ENCODE data around the gene SART3.
A peak's percentile ranks its signal among the peaks of the same experiment; 100 is the strongest.
"Not testable (repeated sequence)": the region's sequence is repeated elsewhere in the genome, so short reads cannot be mapped to it uniquely, and the experiment has no call there.

Gene SART3

DNA sequence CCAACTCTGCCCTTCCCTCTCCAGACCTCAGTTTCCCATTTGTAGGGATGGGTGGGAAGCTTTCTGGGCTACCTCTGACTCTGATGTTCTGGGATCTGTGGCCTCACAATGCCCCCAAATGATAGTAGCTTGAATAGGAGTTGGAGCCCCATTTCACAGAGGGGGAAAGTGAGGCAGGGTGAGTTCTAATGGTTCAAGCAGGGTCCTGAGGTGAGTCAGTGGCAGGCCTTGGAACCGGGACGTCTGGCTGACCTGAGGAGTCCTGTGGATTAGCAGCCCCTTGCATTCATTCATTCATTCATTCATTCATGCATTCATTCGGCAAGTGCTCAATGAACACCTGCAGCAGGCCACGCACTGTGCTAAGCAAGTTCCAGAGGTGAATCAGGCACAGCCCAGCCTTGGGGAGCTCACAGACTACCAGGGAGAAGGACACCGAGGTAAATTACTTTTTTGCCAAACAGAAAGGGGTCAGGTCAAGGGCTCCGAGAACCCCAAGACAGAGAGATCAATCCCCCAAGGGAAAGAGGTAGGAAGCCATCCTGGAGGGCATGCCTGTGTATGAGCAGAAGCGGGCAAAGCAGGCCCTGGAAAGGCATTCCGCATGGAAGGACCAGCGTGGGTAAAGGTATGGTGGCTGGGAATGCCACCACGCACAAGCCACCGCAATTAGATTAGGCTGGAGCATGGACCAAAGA lies 37.7 kb upstream of the SART3 start:
- intact Hi-C loops (cut with DNase I), result no loop called here
- peak in 1 of 10 donors; percentile 15 for DNase-seq

DNA sequence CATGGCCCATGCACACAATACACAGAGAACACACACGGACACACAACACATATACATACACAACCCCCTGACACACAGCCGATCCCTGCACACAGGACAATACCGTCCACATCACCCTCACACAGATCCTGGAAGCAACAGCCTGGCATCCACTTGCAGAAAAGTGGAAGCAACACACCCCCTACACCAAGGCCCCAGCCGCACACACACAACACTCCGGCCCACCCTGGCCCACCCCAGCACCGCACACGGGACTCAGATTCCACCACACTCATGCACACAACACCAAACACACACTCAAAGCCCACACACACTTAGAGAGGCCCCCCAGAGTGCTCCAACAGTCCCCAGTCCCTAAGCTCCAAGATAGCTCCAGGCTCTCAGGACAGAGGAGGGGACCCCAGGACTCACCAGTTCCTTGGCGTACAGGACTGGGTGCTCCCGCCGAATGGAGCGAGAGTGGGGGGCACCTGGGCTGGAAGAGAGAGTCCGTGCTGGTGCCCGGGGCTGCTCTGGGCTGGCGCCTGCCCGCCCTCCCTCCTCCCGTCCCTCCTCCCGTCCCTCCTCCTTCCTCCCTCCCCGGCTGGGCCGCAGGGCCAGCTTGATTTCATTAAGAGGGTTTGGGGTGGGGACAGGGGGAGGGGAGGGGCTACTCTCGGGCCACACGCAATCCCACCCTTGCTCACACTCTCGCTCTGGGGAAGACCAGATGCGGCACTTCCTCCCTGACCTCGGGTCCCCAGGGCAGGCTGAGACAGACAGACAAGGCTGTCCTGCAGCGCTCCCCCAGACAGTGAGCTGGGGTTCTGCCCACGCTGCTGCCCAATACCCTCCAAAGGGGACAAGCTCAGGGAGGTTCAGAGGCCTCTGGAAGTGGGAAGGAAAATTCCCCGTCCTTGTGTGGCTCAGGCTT lies 36.8 kb upstream of the SART3 start, which contains the start of gene TMEM119:
TSS of gene TMEM119 (minus strand) at position 526 of the 913 bp plus-strand sequence. CDS start 5,701 bp downstream, outside the sequence.
- intact Hi-C loops (cut with DNase I), result no loop called here
- DNase-seq, result peak in 2 of 10 donors; percentile 71 to 86

DNA sequence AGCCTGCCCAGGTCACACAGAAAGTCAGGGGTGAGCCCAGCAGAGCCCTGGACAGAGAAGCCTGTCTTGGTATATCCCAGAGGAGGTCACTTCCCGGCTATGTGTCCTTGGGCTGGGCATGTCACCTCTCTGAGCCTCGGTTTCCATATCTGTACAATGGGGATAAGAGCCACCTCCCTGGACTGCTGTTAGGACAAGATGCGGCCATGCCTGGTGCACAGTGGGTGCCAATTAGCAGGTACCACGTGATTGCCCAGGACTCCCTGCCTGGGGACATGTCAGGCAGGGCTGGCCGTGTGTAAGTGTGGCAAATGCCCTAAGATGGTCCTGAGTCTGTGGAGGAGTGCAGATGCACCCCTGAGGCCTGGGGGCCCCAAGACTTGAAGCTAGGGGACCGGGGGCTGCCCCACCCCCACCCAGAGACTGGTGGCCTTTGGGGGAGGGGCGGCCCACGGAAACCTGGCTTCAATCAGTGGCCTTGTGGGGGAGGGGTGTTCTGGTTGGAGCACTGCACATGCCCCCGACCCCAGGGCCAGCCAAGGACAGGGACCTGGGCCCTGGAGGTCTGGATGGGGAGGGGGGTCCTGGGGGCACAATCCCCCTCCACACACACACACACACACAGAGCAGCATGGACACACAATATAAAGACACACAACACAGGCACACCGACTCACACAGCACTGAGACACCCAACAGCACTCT lies 36.0 kb upstream of the SART3 start:
- DNase-seq, result peak in 2 of 10 donors; percentile 47 to 70
- intact Hi-C loops (cut with DNase I), result no loop called here

DNA sequence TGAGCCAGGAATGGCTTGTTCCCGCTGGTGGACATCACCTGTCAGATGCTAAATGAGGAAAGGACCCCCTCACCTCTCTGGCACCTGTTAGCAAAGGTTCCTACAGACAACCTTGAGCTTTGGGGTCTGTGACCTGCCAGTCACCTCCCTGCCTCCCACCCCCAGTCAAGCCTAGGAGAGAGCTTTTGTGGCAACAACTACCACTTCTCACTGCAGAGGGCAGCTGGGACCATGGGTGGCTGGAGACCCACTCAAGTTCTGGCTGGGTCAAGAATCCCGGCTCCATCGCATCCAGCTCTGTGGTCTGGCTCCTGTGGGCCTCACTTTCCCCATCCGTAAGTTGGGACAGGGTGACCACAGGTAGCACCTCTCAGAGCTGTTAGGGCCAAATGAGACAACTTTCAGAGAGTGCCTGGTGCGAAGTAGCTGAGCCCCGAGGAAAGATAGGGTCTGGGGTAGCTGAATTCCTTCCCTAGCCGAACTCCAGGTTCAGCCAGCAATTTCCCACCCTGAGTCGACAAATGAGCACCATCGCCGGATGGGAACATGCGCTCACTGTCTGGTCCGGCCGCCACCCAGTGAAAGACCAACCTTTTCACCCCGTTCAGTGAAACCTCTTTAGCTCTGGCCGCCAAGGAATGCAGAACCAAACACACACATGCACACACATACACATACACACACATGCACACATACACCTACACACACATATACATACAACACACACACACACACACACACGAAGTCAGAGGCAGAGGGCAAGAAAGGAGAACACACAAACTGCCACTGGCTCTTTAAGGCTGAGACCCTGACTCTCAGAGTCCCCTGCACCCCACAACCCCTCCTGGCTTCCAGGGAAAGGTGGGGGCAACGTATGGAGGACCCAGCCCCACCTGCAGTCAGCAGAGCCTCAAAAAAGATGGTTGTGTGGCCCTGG lies 35.0 kb upstream of the SART3 start:
- intact Hi-C loops (cut with DNase I), result no loop called here
- peak in 2 of 10 donors; percentile 59 for DNase-seq

DNA sequence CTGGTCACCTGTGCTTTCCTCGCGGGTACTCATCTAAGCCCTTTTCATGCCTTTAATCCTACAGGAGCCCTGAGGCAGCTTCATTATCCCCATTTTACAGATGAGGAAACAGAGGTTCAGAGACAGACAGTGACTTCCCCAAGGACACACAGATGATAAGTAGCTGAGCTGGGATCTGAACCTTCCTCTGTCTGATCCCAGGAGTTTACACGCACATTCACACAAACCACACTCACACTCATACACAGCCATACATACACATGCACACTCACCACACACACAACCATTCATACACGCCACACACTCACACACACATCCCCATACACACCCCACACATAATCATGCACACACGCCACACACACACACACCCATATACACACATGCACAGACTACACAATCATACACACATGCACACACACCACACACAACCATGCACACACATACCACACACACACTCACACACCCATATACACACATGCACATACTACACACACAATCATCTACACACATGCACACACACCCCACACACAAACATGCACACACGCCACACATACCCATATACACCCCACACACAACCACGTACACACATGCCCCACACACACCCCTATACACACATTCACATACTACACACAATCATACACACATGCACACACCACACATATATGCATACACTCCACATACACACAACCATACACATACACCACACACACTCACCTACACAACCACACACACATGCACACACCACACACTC lies 34.2 kb upstream of the SART3 start:
- intact Hi-C loops (cut with DNase I), result no loop called here
- peak in 1 of 10 donors; percentile 1 for DNase-seq

DNA sequence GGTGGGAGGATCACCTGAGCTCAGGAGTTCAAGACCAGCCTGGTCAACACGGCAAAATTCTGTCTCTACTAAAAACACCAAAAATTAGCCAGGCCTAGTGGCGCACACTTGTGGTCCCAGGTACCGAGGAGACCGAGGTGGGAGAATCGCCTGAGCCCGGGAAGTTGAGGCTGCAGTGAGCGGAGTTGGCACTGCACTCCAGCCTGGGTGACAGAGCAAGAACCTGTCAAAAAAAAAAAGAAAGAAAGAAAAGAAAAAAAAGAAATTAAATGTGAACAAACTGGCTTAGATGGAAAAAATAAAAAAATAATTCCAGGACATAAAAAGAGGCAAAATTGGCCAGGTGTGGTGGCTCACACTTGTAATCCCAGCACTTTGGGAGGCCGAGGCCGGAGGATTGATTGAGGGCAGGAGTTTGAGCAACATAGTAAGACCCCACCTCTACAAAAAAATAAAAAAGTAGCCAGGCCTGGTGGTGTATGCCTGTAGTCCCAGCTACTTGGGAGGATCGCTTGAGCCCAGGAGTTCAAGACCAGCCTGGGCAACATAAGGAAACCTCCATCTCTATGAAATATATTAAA lies 33.4 kb upstream of the SART3 start:
- DNase-seq, result peak in 2 of 10 donors; percentile 62 to 63
- intact Hi-C loops (cut with DNase I), result no loop called here

DNA sequence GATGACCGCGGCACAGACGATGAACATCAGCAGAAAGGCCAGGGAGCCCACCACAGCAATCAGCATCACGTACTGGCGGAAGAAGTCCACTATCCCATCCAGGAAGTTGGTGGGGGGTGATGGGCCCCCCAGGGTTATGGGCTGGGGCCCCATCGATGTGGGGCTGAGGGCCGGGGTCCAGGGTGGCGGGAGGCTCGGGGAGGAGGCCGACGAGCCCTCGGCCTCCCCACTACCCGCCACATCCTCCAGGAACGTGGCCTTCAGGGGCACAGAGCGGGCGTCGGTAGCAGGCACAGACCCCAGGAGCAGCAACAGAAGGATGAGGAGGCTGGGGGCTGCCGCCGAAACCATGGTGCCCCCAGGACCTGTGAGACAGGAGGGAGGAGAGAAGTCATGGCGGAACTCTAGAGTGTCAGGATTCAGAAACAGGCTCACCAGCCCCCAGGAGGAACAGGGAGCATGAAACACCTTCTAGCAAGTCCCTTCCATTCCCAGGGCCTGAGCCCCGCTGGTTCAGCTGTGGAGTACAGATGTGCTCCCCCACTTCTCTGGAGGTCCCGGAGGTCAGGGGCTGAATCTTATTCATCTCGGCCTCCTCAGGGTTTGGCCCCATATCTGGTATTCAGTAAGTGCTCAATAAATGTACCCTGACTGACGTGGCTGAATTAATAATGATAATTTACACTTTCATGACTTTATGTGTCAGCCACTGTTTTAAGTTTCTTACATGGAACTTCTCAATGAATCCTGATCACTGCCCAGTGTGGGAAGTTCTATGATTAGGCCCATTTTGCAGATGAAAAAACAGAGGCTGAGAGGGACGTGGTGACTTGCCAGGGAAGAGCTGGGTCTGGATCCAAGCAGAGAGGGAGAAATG lies 31.3 kb upstream of the SART3 start:
- intact Hi-C loops (cut with DNase I), result no loop called here
- DNase-seq, result peak in 2 of 10 donors; percentile 56 to 59

DNA sequence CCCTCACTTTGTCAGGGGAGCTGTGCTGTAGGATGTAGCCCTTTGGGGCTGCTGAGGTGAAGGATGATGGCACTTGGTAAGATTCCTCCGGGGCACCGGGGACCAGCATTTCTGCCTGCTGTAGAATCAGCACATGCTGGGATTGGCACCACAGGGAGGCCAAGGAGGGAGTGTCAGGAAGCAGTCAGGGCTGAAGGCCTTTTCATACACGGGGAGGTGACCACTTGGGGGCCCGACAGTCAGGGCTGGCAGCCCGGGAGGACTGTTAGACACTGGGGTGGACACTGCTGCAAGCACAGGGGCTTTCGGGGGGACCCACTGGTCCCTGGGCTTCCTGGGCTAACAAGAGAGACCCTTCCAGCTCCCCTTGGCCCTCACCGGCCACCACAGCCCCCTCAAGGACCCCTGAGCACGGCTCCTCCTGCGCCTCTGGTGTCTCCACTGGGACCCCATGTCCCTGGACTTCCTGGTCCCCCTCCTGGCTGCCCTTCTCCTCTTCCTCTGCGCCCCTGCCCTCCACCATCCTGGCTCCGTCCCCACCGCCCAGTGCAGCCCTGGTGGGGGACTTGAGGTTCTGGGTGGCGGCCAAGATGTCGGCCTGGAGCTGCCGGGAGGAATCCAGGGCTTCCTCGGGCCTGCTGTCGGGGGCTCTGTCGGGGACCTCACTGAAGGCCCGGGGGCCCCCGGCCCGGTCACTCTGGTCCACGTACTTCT lies 30.5 kb upstream of the SART3 start:
- DNase-seq, result peak in 2 of 10 donors; percentile 56 to 63
- intact Hi-C loops (cut with DNase I), result no loop called here

DNA sequence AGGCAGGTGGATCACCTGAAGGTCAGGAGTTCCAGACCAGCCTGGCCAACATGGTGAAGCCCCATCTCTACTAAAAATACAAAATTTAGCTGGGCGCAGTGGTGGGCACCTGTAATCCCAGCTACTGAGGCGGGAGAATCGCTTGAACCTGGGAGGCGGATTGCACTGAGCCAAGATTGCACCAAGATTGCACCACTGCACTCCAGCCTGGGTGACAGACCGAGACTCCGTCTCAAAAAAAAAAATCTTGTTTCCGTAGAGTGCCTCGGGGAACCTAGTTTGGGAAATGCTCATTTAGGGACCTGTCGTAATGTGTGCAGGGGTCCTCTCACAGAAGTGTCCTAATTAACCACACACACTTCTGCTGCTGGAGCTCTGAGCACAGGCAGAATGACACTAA lies 29.5 kb upstream of the SART3 start:
- intact Hi-C loops (cut with DNase I), result not testable (repeated sequence)
- peak in 2 of 10 donors; percentile 11 to 55 for DNase-seq

DNA sequence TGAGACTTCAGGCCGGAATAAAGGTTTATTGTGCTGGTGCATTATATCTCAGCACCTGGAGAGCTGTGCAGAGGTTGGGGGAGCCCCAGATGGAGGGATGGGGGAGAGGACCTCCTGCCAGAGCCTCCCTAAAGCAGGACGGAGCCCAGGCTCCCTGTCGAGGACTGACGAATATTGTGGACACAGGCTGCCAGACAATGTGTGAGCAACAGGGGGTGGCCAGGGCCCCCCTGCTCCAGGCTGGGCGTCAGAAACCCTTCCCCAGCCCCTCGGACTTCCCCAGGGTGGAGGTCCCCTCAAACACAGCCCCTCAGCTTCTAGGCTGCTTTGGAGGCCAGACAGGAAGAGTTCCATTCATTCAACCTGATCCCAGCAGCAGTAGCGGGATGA lies 28.9 kb upstream of the SART3 start:
- peak in 2 of 10 donors; percentile 57 to 75 for DNase-seq
- intact Hi-C loops (cut with DNase I), result no loop called here

DNA sequence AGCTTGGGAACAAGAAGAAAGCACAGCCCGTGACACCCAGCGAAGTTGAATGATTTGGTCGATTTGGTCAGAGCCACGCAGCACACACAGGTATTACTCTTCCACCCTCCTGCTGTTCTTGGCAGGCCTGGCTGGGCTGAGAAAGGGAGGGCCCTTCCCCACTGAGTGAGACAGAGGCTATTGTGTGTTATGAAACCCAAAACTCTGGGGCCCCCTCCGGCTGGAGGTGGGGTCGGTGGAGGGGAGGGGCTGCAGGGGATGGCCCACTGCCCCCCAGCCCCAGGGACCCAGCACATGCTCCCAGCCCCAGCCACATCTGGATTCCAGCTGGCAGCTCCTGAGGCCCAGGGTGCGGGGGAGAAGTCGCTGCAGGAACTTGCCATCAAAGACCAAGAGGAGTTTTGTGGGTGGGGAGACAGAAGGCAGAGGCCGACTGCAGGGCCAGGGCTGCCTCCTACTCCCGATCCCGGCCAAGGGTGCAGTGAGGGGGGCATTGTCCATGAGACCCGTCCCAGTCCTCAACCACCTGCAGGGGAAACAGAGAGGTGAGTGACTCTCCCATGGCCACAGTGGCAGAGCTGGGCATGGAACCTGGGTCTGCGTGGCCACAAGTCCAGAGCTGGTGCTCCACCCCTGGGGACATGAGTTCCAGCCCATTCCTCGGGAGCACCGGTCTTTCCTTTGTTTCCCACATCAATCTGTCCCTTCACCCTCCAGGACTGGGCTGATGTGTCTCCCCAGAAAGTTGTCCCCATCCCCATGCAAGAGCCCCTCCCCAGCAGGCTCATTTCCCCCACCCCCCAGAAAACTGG lies 28.3 kb upstream of the SART3 start:
- peak in 2 of 10 donors; percentile 63 to 74 for DNase-seq

DNA sequence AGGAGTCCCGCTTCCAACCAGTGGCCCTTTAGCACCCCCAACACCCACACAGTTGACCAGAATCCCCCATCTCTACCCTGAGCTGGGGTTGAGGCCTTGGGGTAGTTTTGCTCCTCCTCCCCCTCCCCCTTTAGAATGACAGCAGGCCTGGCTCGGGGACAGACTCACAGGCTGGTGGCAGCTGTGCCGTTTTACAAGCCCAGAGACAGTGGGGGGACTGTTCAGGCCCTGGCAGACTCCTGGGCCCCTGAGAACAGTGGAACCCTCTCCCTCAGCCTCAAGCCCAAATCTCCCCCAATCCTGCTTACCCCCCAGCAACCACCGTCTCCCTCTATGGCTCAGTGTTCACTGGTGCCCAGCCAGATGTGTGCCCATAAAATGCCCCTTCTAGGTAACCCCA lies 26.9 kb upstream of the SART3 start:
- peak in 9 of 10 donors; percentile 33 to 95 (median 68) for DNase-seq

More for the DNA sequence above, 28.3 kb upstream of the SART3 start:
- intact Hi-C loops (cut with DNase I), result no loop called here

DNA sequence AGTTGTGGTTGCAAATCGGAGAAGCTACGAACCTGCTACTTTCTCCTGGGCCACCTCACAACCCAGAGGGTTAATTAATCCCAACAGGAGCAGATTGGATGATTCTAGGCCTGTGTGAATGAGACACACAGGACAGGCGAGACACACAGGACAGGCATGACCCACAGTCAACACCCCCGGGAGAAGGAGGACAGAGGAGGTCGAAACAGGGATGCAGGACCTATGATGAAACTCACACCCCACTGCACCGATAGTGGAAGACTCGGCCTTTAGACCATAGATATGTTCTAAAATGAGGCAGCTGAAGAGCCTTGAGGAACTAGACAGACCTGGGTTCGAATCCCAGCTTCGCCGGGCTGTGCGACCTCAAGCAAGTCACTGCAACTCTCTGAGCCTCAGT lies 25.3 kb upstream of the SART3 start:
- intact Hi-C loops (cut with DNase I), result no loop called here

More for the DNA sequence above, 26.9 kb upstream of the SART3 start:
- intact Hi-C loops (cut with DNase I), result no loop called here

DNA sequence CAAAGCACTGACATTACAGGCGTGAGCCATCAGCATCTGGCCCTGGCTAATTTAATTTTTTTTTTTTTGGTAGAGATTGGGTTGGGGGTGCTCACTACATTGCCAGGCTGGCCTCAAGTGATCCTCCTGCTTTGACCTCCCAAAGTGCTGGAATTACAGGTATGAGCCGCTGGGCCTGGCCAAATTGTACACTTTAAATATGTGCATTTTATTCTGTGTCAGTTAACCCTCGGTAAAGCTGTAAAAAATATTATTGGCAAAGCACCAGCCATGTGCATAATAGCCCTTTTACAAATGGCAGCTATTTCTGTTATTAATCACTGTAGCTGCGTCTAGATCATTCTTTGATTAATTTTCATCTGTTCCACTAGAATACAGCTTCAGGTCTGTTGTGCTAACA lies 24.9 kb upstream of the SART3 start:
- intact Hi-C loops (cut with DNase I), result no loop called here
- peak in 1 of 10 donors; percentile 22 for DNase-seq

More for the DNA sequence above, 25.3 kb upstream of the SART3 start:
- peak in 1 of 10 donors; percentile 43 for DNase-seq

DNA sequence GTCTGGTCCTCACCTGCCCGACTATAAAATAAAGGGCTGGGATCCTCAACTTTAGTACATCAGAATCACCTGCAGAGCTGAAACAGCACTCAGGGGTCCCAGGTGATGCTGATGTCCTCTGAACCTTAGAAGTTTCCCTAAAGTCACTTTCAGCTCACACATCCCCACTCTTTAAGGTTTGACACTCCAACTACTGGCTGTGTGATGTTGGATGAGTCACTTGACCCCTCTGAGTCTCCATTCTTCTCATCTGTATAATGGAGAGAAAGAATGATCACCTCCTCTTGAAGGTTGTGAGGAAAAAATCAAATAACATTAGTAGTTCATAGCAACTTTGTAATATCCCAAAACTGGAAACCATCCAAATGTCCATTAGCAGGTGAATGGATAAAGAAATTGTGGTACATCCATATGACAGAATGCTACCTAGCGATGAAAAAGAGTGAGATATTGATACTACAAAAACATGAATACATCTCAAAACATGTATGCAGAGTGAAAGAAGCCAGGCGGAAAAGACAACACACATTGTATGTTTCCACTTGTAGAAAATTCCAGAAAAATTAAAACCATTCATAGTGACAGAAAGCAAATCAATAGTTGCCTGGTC lies 23.6 kb upstream of the SART3 start:
- intact Hi-C loops (cut with DNase I), result no loop called here
- no peak for DNase-seq

DNA sequence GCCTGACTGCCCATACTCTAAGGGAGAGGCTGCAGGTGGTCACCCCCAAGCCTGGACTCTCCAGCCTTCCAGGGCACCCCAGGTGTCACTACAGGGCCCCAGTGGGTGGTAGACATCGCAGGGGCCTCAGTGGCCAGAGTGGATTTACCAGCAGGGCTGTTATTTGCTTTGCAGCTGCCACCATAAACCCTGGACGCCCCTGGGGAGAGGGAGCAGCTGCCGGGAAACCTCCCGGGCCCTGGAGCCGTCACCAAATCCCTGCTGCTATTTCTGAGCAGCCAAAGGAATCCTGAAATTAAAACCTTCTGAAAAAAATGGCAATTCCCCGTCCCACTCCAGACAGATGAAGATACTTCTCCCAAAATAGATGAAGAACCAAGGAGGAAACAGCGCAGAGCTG lies 23.0 kb upstream of the SART3 start:
- intact Hi-C loops (cut with DNase I), result no loop called here
- peak in 2 of 10 donors; percentile 50 to 68 for DNase-seq
